ENCODE data around the gene MYL12A.
"Not testable (repeated sequence)": the region's sequence is repeated elsewhere in the genome, so short reads cannot be mapped to it uniquely, and the experiment has no call there.

The MYL12A gene

DNA sequence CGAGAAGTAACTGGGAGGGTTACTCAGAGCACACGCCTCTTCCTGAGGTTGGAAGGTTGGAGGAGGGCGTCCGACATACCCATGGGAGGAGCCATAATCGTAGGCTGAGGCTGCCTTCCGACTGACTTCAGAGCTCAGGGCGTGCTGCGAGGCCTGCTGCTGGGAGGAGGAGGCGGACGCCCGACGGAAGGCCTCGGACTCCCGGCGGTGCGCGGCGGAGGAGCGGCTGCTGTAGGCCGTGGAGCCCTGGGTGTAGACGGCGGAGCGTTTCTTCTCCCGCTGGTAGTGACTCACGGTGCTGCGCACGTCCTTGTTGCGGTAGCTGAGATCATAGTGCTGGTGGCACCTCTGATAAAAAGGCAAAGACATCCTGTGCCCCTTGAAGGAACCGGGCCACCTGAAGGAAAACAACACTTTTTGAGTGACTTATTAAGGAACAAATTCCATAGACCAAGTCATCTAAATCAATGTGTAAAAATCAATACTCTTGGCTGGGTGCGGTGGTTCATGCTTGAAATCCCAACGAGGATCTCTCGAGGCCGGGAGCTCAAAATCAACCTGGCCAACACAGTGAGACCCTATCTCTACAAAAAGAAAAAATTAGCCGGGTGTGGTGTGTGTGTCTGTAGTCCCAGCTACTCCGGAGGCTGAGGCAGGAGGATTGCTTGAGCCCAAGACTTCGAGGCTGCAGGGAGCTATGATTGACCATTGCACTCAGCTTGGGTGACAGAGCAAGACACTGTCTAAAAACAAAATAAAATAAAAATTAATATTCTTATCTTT lies 32.6 kb upstream of the MYL12A start:
- no peak overlapping the region for H3K27ac ChIP-seq (ENCODE audit: low read depth, low read length)
- no peaks in the 10 kb centered on the region for H3K36me3 ChIP-seq (ENCODE audit: insufficient read depth, low read length)
- H3K4me3 ChIP-seq (ENCODE audit: low read depth, low read length): no peak overlapping the region
- H3K79me2 ChIP-seq (ENCODE audit: control insufficient read depth, insufficient read depth, low read length, unreplicated experiment): no peaks in the 10 kb centered on the region
- H2AFZ ChIP-seq (ENCODE audit: low read length, unreplicated experiment): no peak overlapping the region
- H3K27me3 ChIP-seq (ENCODE audit: insufficient read depth, low read length): no peaks in the 10 kb centered on the region
- peaks cover 35% of the 10 kb centered on the region for H3K4me1 ChIP-seq (ENCODE audit: control insufficient read depth, insufficient read depth, low read length, unreplicated experiment)

DNA sequence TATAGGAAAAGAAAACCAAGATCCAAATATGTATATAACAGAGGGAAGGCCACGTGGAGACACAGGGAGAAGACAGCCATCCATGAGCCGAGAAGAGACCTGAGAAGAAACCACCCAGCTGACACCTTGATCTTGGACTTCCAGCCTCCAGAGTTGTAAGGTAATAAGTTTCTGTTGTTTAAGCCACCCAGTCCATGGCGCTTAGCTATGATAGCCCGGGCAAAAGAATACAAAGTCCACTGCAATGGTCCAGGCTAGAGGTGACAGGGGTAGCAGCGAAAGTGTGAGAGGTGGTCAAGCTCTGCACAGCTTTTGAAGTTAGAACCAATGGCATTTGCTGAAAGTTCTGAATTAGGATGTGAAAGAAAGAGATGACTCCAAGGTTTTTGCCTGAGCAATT lies 30.6 kb upstream of the MYL12A start:
- peaks cover 16% of the 10 kb centered on the region for H3K4me1 ChIP-seq (ENCODE audit: control insufficient read depth, insufficient read depth, low read length, unreplicated experiment)
- no peak overlapping the region for H3K27ac ChIP-seq (ENCODE audit: low read depth, low read length)
- H3K79me2 ChIP-seq (ENCODE audit: control insufficient read depth, insufficient read depth, low read length, unreplicated experiment): no peaks in the 10 kb centered on the region
- no peak overlapping the region for H3K4me3 ChIP-seq (ENCODE audit: low read depth, low read length)
- H3K27me3 ChIP-seq (ENCODE audit: insufficient read depth, low read length): no peaks in the 10 kb centered on the region
- H2AFZ ChIP-seq (ENCODE audit: low read length, unreplicated experiment): no peak overlapping the region
- H3K36me3 ChIP-seq (ENCODE audit: insufficient read depth, low read length): no peaks in the 10 kb centered on the region

DNA sequence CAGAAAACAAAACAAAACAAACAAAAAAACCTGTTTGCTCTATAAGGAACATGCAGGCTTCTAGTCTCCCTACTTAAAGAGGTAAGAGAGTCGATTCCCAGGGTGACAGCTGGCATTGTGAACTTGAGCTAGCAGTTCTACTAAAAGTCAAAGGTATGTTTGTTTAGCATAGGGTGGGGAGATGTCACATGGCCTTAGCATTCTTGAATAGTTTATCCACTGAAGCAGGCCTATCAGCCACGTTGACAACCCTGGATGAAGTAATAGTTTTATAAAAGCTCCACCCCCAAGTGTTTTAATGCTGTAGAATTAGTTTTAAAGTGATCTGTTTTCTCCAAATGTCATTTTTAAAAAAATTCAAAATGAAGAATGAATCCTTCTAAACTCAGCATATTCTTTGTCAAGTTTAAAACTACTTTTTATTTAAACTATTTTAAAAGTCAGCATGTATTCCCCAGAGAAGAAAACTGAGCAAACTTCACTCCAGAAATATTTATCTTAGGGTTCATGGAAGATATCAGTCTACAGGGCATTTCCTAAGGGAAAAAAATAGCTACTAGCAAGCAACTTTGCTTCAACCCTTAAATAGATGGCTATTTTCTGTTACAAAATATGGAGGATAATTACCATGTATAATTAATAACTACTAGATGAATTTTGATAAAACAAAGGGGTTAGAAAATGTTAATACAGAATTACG lies 29.5 kb upstream of the MYL12A start:
- Histone ChIP-seq H2AFZ (ENCODE audit: low read length, unreplicated experiment) (peak overlapping the region; percentile 79), H3K27me3 (ENCODE audit: insufficient read depth, low read length) (no peaks in the 10 kb centered on the region), H3K79me2 (ENCODE audit: control insufficient read depth, insufficient read depth, low read length, unreplicated experiment) (no peaks in the 10 kb centered on the region), H3K4me1 (ENCODE audit: control insufficient read depth, insufficient read depth, low read length, unreplicated experiment) (peaks cover 12% of the 10 kb centered on the region), H3K4me3 (ENCODE audit: low read depth, low read length) (no peak overlapping the region), H3K36me3 (ENCODE audit: insufficient read depth, low read length) (no peaks in the 10 kb centered on the region), H3K27ac (ENCODE audit: low read depth, low read length) (peak overlapping the region; percentile 36)

DNA sequence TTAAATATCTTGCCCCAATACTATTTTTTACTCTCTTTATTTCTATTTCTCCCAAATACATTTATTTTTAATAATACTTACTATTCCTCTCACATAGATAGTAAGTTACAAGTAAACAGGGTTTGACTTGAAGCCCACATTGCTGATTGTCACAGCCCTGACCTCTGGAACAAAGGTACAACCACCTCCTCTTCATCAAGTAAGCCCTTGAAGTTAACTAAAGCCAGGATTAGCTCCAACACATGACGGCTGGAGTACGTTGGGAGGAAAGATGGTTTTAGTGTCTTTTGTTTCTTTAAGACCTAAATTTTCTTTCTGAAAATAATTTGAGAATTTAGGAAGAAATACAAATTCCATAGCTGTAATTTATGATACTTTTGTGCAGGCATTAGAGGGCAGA lies 28.8 kb upstream of the MYL12A start:
- Histone ChIP-seq H3K27me3 (ENCODE audit: insufficient read depth, low read length) (no peaks in the 10 kb centered on the region), H2AFZ (ENCODE audit: low read length, unreplicated experiment) (no peak overlapping the region), H3K79me2 (ENCODE audit: control insufficient read depth, insufficient read depth, low read length, unreplicated experiment) (no peaks in the 10 kb centered on the region), H3K4me1 (ENCODE audit: control insufficient read depth, insufficient read depth, low read length, unreplicated experiment) (peaks cover 8% of the 10 kb centered on the region), H3K36me3 (ENCODE audit: insufficient read depth, low read length) (no peaks in the 10 kb centered on the region), H3K4me3 (ENCODE audit: low read depth, low read length) (no peak overlapping the region), H3K27ac (ENCODE audit: low read depth, low read length) (no peak overlapping the region)

DNA sequence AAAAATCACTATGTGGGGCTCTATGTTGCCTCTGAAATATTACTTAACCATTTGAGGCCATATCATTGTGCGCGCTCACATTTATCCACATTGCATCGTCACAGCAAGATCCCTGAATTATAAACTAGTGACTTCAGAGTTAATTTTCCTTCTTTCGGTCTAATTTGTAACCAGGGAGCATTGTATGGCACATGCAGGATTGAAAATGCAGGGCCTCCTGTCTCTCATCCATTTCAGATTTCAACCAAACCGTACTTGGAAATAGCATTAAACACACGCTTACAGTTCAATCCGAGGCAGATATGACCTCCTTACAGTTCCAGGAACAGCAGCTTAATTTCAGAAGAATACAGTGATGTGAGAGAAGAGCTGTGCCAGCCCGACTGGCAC lies 28.4 kb upstream of the MYL12A start:
- Histone ChIP-seq H3K4me3 (ENCODE audit: low read depth, low read length) (no peak overlapping the region), H3K27ac (ENCODE audit: low read depth, low read length) (no peak overlapping the region), H3K79me2 (ENCODE audit: control insufficient read depth, insufficient read depth, low read length, unreplicated experiment) (no peaks in the 10 kb centered on the region), H3K27me3 (ENCODE audit: insufficient read depth, low read length) (no peaks in the 10 kb centered on the region), H3K4me1 (ENCODE audit: control insufficient read depth, insufficient read depth, low read length, unreplicated experiment) (peaks cover 8% of the 10 kb centered on the region), H3K36me3 (ENCODE audit: insufficient read depth, low read length) (no peaks in the 10 kb centered on the region), H2AFZ (ENCODE audit: low read length, unreplicated experiment) (no peak overlapping the region)

DNA sequence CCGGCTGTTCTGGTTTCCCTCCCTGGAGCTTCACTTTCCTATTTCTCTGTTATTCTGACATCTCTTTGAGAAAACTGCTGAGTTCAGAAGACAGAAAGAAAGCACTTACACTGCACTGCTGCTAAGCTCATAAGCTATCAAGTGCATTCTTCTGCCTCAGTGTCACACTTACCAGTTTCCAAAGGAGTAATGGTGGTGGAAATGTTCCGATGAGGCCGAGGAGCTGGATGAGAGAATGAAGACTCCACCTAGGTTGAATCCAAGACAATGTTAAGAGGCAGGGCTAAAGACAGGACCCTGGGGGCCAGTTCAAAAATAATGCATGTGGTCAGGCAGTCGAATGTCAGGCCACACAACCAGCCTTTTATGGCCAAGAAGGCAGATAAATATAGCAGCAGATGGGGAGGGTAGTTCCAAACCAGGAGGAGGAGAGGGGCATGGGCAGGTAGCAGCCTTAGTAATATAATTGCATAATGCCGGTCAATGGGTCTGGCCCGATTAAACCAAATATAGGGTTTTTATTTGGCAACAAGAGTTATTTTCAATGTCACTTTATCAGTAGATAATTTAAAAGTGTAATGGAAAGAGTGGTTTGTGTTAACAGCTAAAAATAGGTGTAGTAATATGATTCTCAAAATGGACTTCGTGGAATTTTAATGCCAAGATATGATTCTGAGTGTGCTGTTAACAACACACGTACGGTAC lies 27.8 kb upstream of the MYL12A start, which contains the start of gene MYOM1:
MYOM1 (minus strand) TSS at position 338 of the 705 bp plus-strand sequence. CDS start 4,745 bp downstream, outside the sequence.
- H3K27me3 ChIP-seq (ENCODE audit: insufficient read depth, low read length): no peaks in the 10 kb centered on the region
- H3K4me3 ChIP-seq (ENCODE audit: low read depth, low read length): no peak within 1 kb of the TSS
- no peaks in the 10 kb centered on the region for H3K36me3 ChIP-seq (ENCODE audit: insufficient read depth, low read length)
- H2AFZ ChIP-seq (ENCODE audit: low read length, unreplicated experiment): no peak within 1 kb of the TSS
- no peak within 1 kb of the TSS for H3K27ac ChIP-seq (ENCODE audit: low read depth, low read length)
- H3K4me1 ChIP-seq (ENCODE audit: control insufficient read depth, insufficient read depth, low read length, unreplicated experiment): peaks cover 8% of the 10 kb centered on the region
- H3K79me2 ChIP-seq (ENCODE audit: control insufficient read depth, insufficient read depth, low read length, unreplicated experiment): no peaks in the 10 kb centered on the region

DNA sequence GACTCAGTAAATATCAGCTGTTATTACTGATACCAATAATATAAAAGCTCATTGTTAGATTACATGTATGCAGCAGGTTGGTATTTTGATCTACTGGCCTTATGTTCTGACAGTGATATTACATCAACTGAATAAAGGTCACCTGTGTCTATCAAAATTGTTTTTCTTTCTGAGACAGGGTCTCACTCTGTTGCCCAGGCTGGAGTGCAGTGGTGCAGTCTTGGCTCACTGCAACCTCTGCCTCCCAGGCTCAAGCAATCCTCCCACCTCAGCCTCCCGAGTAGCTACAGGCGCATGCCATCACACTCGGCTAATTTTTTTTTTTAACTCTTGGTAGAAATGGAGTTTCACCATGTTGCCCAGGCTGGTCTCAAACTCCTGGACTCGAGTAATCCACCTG lies 26.7 kb upstream of the MYL12A start:
- not testable (repeated sequence) for H3K4me3 ChIP-seq (ENCODE audit: low read depth, low read length); H3K79me2 ChIP-seq (ENCODE audit: control insufficient read depth, insufficient read depth, low read length, unreplicated experiment); H2AFZ ChIP-seq (ENCODE audit: low read length, unreplicated experiment); H3K27me3 ChIP-seq (ENCODE audit: insufficient read depth, low read length); H3K36me3 ChIP-seq (ENCODE audit: insufficient read depth, low read length); H3K27ac ChIP-seq (ENCODE audit: low read depth, low read length); H3K4me1 ChIP-seq (ENCODE audit: control insufficient read depth, insufficient read depth, low read length, unreplicated experiment)

DNA sequence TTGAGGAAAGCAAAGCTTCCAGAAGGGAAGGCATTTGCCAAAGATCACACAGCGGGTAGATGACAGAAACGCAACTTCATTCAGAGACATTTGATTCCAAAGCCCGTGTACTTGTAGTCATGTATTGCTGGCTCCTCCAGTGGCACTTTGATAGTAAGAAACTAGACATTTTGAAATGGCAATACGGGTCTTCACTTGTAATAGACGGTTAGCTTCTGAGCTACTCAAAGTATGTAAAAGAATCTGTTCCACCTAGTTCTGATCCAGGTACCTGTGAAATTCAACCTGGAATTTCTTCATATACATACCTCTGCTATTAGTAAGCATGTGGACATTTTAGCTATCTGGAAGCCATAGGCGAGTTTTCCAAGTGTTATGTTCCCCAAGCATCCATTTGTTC lies 26.1 kb upstream of the MYL12A start:
- Histone ChIP-seq H3K27me3 (ENCODE audit: insufficient read depth, low read length) (no peaks in the 10 kb centered on the region), H3K36me3 (ENCODE audit: insufficient read depth, low read length) (no peaks in the 10 kb centered on the region), H3K79me2 (ENCODE audit: control insufficient read depth, insufficient read depth, low read length, unreplicated experiment) (no peaks in the 10 kb centered on the region), H3K27ac (ENCODE audit: low read depth, low read length) (no peak overlapping the region), H3K4me1 (ENCODE audit: control insufficient read depth, insufficient read depth, low read length, unreplicated experiment) (peaks cover 8% of the 10 kb centered on the region), H3K4me3 (ENCODE audit: low read depth, low read length) (no peak overlapping the region), H2AFZ (ENCODE audit: low read length, unreplicated experiment) (no peak overlapping the region)

DNA sequence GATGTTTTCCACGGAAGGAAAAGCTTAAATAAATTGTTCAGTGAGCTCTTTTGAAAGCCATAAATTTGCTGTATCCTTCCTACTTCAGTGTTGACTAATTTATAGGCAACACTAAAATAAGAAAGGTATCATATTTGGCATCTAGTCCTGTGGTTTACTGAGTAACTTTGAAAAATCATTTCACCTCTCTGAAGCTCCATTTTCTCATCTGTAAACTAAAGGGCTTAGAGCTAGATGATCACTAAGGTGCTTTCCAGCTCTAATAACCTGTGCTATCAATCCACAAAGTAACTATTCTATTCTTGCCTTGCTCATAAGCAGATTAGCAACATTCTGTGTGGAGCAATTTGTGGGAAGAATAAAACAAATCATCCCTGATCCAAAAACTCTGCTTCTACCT lies 24.2 kb upstream of the MYL12A start:
- Histone ChIP-seq H3K4me1 (ENCODE audit: control insufficient read depth, insufficient read depth, low read length, unreplicated experiment) (peaks cover 2% of the 10 kb centered on the region), H3K79me2 (ENCODE audit: control insufficient read depth, insufficient read depth, low read length, unreplicated experiment) (no peaks in the 10 kb centered on the region), H3K27ac (ENCODE audit: low read depth, low read length) (no peak overlapping the region), H3K4me3 (ENCODE audit: low read depth, low read length) (no peak overlapping the region), H3K27me3 (ENCODE audit: insufficient read depth, low read length) (no peaks in the 10 kb centered on the region), H3K36me3 (ENCODE audit: insufficient read depth, low read length) (no peaks in the 10 kb centered on the region), H2AFZ (ENCODE audit: low read length, unreplicated experiment) (no peak overlapping the region)

DNA sequence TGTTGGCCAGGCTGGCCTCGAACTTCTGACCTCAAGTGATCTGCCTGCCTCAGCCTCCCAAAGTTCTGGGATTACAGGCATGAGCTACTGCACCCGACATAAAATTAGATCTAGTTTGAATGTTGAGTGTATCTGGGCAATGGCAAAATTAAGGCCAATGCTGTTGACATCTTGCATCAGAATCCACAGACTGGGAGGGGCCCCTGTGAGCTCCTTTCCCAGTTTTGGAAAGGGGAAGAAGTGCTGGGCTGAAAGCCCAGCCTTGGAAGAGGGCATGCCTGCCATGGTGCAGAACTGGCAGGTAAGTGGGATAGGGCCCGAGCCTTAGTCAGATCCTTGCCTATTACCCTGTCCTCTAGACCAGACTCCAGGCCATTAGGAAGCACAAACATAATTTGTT lies 23.4 kb upstream of the MYL12A start:
- Histone ChIP-seq H3K27me3 (ENCODE audit: insufficient read depth, low read length) (no peaks in the 10 kb centered on the region), H2AFZ (ENCODE audit: low read length, unreplicated experiment) (no peak overlapping the region), H3K27ac (ENCODE audit: low read depth, low read length) (no peak overlapping the region), H3K79me2 (ENCODE audit: control insufficient read depth, insufficient read depth, low read length, unreplicated experiment) (no peaks in the 10 kb centered on the region), H3K4me3 (ENCODE audit: low read depth, low read length) (no peak overlapping the region), H3K4me1 (ENCODE audit: control insufficient read depth, insufficient read depth, low read length, unreplicated experiment) (no peaks in the 10 kb centered on the region), H3K36me3 (ENCODE audit: insufficient read depth, low read length) (no peaks in the 10 kb centered on the region)
